ENCODE data around the gene FAM13C.

Gene FAM13C

DNA sequence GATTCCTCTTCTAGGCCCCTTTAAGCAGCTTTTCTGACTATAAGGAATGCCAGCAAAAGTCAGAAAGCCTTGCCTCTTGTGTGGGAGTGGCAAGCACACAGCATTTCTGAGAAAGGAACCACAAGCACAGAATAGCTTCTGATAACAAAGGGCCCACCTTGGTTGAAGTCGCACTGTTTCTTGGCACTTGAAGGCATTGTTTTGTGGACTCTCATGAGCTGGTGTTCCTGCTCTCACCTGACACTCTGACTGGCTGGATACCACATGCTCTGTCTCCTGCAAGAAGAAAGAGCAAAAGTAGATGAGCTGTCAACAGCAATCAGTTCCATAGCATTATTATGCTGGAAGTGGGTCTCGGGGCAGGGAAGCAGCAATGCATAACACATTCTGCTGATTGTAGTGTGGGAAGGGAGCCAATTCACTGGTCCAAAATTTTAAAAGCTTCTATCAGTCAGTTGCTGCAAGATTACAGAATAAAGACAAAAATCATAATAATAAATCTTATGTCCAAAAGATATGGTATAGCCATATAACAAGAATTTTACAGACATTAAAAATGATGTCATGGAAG is 38.4 kb downstream of the FAM13C start:
- H3K4me3 ChIP-seq (ENCODE audit: low read depth, low read length), result no peak overlapping the region
- TF ChIP-seq, protein P1, sequence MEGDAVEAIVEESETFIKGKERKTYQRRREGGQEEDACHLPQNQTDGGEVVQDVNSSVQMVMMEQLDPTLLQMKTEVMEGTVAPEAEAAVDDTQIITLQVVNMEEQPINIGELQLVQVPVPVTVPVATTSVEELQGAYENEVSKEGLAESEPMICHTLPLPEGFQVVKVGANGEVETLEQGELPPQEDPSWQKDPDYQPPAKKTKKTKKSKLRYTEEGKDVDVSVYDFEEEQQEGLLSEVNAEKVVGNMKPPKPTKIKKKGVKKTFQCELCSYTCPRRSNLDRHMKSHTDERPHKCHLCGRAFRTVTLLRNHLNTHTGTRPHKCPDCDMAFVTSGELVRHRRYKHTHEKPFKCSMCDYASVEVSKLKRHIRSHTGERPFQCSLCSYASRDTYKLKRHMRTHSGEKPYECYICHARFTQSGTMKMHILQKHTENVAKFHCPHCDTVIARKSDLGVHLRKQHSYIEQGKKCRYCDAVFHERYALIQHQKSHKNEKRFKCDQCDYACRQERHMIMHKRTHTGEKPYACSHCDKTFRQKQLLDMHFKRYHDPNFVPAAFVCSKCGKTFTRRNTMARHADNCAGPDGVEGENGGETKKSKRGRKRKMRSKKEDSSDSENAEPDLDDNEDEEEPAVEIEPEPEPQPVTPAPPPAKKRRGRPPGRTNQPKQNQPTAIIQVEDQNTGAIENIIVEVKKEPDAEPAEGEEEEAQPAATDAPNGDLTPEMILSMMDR (IDR thresholded peaks at IDR 0.05; ENCODE audit: insufficient read depth, low read depth, low read length, missing control alignments), result no peak
- no peak for DNase-seq (ENCODE audit: low read depth)

DNA sequence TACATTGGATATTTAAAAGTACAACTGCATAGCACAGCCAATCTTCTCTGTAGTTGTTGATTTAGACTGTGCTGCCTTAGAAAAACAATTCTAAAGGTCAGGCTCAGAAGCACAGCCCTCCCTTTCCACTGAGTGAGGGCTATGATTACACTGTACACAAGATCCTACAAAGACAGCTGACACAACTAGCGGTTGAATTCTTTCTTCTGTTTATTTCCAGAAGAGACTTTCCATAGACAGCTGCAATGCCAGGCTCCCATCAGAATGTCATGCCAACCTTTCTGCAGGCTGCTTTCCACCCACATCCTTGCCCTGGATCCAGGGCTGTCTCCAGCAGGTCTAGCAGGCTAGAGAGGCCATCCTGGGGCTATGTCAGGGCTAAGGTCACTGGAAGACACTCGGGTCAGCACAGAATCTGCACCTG is 39.3 kb downstream of the FAM13C start:
- no peak for DNase-seq (ENCODE audit: low read depth)
- H3K4me3 ChIP-seq (ENCODE audit: low read depth, low read length), result no peak overlapping the region
- TF ChIP-seq, protein P1 (IDR thresholded peaks at IDR 0.05; ENCODE audit: insufficient read depth, low read depth, low read length, missing control alignments), result no peak

DNA sequence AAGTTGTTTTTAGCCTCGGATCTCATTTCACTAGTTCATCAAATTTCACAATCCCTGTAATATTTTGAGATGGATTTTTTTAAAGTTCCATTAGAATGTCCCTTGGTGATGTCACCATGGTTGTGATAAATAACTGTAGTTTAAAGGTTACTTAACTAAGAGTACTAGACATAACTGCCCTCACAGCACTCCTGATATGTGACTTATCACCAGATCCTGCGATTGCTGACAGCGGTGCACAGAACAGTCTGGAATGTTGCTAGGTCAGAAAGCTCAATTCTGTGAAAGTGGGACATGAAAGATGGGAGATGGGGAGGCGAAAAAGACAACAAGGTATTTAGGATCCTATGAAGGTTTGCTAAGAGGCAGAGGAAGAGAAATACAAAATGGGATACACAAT is 40.2 kb downstream of the FAM13C start:
- no peak for DNase-seq (ENCODE audit: low read depth)
- TF ChIP-seq, protein P1 (IDR thresholded peaks at IDR 0.05; ENCODE audit: insufficient read depth, low read depth, low read length, missing control alignments), result no peak
- H3K4me3 ChIP-seq (ENCODE audit: low read depth, low read length), result no peak overlapping the region

DNA sequence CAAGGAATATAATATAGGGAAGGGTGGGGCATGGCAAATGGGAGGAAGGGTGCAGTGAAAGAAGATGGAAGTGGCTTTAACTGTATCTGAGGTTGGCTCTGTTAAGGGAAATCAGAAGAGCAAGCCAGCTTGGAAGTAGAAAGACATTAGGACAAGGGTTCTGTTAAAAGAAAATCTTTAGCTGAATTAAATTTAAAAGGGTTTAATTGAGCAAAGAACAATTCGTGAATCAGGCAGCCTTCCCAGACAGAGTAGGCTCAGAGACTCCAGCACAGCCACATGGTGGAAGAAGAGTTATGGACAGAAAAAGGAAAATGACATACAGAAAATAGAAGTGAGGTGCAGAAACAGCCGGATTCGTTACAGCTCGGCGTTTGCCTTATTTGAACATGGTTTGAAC is 42.0 kb downstream of the FAM13C start:
- TF ChIP-seq, protein P1 (IDR thresholded peaks at IDR 0.05; ENCODE audit: insufficient read depth, low read depth, low read length, missing control alignments), result no peak
- no peak for DNase-seq (ENCODE audit: low read depth)
- no peak overlapping the region for H3K4me3 ChIP-seq (ENCODE audit: low read depth, low read length)

DNA sequence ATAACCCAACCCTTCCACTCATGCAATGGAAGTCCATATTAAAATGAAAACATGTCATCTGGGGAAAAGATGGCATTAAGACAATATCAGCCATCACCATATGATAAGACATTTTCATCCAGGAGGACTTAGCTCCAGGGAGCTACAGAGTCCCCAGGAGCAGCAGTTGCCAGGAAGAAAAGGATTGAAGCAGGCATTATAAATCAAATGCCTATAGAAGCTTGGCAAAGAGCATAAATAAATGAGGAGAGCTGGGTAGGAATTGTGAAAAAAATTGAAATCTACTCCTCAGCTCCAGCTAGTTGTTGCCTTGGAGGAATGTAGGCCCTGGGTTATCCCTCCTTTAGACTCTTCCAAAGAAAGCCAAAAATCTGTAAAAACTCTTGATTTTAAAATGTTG is 42.5 kb downstream of the FAM13C start:
- no peak overlapping the region for H3K4me3 ChIP-seq (ENCODE audit: low read depth, low read length)
- TF ChIP-seq, protein P1 (IDR thresholded peaks at IDR 0.05; ENCODE audit: insufficient read depth, low read depth, low read length, missing control alignments), result no peak
- no peak for DNase-seq (ENCODE audit: low read depth)

DNA sequence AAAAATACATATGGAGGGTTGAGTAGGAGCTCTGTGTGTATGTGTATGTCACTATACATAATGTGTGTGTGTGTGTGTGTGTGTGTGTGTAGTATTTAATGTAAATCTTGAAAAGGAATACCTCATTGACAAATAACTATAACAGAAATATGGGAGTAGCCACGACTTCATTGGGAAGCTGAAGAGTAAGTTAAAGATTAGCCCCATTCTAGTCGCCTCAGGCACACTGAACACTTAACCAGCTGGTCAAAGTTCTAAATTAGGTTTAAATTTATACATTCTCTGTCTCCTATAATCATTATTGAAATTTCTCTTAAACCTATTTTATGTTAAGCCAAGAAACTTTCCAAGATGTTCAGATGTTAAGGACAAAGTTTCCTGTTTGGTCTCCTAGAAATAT is 45.3 kb downstream of the FAM13C start:
- TF ChIP-seq, protein P1 (IDR thresholded peaks at IDR 0.05; ENCODE audit: insufficient read depth, low read depth, low read length, missing control alignments), result no peak
- H3K4me3 ChIP-seq (ENCODE audit: low read depth, low read length), result no peak overlapping the region
- no peak for DNase-seq (ENCODE audit: low read depth)

DNA sequence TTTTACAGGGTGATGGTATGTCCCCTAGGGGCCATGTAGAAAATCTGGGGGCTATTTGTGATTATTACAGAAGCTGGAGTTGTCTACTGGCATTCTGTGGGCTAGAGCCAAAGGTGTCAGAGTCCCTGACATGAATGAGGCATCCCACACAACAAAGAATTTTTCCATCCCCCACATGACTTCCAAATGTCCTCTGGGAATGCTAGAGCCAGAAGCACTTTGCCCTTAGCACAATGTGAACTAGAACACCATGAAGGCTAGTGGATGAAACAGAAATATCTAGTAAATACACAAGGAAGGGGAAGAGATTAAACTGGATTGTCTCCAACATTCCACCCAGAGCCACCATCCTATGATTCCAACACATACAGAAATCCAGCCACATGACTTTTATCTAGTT is 46.9 kb downstream of the FAM13C start:
- DNase-seq (ENCODE audit: low read depth), result no peak
- no peak overlapping the region for H3K4me3 ChIP-seq (ENCODE audit: low read depth, low read length)
- TF ChIP-seq, protein P1 (IDR thresholded peaks at IDR 0.05; ENCODE audit: insufficient read depth, low read depth, low read length, missing control alignments), result no peak

All from GM12865 (cell line).